NCI-H82 (cell line): ENCODE data around the gene RHOF.
"Not testable (repeated sequence)": the region's sequence is repeated elsewhere in the genome, so short reads cannot be mapped to it uniquely, and the experiment has no call there.

Source experiments
- DNase-seq: peaks from one replicate; lab custom pipeline; 2025; lab: John Stamatoyannopoulos, UW

RHOF gene

DNA sequence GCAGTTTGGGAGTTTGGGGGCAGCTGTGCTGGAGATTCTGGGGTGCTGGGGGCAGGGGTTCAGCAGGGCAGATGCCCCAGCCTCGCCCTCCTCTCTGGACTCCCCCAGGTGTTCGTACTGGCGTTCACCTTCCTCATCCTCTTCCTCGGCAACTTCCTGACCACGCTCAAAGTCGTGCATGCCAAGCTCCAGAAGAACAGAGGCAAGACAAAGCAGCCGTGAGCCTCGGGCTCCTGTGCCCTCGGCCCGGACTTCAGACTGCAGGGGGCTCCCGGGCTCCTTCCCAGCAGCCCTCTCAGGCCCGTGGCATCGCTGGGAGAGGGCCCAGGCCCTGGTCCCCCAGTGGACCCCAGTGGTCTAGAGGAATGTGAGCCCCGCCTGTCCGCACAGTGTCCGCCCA, 18.0 kb downstream of the RHOF start:
- no peak for DNase-seq

DNA sequence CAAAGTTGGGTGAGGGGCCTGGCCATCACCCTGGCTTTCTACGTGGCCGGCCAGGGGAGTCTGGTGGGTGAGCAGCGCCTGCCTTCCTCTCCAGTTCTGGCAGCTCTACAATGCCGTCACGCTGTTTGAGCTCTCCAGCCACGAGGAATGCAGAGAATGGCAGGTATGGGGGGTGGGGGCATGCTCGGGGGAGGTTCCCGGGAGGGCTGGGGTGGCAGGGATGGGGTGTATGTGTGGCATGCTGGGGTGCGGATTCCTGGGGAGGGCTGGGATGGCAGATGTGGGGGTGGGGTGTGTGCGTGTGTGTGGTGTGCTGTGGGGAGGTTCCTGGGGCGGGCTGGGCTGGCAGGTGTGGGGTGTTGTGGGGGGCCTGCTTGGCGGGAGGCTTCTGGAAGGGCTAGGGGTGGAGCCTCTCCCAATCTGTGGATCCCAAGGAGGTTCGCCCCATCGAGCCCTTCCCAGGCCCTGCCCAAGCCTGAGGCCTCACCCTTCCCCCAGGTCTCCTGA, 18.5 kb downstream of the RHOF start:
- no peak for DNase-seq

DNA sequence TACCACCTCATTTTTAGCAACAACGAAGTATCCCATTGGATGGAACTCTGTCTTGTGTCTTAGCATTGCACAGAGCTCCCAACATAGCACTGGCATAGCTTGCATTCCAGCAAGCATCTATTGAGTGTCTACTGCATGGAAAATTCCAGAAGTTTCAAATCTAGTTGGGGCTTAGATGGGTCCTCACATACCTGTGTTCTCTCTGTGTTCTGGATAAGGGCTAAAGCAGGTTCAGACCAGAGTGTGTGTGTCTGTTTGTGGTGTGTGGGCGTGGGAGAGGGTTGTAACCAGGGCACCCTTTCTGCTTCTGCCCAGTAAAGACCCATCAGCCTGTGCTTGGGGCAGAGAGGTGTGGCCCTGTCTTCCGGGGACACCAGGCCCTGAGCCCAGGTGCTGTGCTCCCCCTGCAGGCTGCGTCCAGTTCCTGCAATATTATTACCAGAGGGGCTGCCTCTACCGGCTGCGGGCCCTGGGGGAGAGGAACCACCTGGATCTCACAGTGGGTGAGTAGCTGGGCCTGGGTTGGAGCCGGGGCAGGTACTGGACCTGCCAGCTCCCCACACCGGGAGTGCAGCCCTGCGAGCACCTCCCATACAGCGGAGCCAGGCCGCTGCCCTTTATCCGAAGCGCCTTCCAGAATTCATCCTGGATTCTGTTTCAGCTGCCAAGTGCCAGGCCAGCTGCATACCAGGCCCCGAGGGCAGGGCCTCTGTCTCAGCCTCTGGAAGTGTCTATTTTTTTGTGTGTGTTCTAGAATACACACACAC, 20.3 kb downstream of the RHOF start:
- DNase-seq: peak; percentile 85

DNA sequence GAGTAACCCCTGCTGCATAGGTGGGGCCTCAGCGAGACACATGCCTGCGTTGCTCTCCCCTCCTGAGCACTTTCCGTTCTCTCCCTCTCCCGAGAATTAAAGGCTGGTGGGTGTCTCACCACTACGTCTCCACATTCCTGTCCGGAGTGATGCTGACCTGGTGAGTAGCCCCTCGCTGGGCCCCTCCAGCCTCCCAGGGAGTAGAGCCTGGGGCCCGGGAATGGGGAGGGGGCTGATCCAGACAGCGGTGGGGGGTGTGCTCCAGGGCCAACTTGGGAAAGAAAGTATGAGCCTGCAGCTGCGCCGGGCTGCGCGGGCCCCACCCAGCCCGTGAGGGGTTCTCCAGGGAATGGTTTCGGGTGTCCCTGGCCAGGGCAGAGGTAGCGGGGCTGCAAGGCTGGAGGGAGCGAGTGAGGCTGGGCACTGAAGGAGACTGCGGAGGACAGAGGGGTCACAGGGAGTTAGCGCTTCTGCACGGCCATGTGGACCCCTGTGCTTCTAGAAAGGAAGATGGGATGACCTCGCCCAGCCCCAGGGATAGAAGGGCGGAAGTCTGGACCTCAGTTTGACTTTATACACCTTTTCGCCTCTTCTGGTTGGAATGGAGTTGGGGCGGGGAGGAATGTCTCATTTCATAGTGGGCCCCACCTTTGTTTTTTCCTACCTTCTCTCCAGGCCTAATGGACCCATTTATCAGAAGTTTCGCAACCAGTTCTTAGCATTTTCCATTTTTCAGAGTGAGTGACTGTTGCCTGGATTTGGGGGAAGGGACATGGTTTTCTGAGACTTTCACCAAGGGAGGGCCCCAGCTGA, 22.5 kb downstream of the RHOF start:
- DNase-seq: no peak

DNA sequence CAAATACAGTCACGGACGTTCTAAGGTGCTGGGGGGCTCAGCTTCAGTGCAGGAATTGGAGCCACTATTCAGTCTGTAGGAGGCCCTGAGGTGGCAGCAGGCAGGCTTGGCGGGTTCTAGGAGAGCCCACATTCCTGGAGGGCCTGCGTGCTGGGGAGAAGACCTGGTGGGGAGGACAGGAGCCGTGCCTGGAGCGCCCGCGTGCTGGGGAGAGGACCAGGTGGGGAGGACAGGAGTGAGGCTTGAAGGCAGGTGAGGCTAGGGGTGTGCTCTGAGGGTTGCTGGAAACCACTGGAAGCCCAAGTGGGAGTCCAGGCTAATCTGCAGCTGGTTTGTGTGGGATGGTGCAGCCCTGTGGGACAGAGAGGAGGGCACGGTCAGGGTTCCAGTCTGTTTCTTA, 23.1 kb downstream of the RHOF start:
- DNase-seq: no peak

DNA sequence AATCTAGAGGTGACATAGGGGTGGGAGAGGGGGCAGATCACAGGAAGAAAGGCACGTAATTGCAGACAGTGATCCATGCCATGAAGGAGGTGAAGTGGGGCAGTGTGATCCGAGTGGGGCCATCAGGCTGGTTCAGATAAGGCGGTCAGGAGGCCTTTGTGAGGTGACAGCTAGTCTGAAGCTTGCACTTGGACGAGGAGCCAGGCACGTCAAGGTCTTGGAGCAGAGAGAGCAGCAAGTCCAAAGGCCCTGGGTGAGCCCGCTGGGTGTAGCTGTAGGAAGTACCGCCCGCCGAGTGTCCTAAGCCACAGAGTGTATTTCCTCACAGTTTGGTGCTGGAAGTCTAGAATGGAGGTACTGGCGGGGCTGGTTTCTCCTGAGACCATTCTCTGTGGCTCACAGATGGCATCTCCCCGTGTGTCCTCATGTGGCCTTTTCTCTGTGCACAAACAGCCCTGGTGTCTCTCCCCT, 23.6 kb downstream of the RHOF start:
- peak; percentile 64 for DNase-seq

DNA sequence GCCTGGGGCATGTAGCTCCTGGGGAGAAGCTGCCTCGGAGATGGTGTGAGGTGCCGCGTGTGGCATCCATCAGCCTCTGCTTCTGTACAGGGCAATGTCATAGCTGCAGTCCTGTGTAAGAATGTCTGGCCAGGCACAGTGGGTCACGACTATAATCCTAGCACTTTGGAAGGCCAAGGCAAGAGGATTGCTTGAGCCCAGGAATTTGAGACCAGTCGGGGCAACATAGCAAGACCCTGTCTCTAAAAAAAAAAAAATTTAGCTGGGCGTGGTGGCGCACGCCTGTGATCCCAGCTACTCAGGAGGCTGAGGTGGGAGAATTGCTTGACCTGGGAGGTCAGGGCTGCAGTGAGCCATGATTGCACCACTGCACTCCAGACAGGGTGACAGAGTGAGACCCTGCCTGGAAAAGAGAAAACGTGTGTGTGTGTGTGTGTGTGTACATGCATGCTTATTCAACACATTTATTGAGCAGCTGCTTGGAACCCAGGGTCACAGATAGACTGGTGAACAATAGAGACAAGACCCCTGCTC, 24.1 kb downstream of the RHOF start:
- no peak for DNase-seq

DNA sequence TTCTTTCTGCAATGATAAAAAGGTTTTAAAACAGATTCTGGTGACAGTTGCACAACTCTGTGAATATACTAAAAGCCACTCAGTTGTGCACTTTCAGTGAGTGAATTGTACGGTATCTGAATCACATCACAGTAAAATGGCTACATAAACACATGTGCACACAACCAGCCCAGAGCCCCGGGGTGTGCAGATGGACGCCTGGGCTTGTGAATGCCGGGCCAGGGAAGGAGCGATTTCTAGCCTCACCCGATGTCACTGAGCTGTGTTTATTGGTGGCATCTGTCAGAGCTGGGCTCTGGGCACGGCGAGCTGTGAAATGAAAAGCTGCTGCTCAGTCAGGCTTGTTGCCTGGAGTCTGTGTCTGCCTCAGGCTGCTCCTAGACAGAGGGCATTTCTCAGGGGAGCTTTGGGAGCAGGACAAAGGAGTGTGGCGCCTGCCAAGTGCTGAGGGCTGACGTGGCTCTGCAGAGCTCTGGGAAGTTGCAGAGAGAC, 25.9 kb downstream of the RHOF start:
- DNase-seq: peak; percentile 81

DNA sequence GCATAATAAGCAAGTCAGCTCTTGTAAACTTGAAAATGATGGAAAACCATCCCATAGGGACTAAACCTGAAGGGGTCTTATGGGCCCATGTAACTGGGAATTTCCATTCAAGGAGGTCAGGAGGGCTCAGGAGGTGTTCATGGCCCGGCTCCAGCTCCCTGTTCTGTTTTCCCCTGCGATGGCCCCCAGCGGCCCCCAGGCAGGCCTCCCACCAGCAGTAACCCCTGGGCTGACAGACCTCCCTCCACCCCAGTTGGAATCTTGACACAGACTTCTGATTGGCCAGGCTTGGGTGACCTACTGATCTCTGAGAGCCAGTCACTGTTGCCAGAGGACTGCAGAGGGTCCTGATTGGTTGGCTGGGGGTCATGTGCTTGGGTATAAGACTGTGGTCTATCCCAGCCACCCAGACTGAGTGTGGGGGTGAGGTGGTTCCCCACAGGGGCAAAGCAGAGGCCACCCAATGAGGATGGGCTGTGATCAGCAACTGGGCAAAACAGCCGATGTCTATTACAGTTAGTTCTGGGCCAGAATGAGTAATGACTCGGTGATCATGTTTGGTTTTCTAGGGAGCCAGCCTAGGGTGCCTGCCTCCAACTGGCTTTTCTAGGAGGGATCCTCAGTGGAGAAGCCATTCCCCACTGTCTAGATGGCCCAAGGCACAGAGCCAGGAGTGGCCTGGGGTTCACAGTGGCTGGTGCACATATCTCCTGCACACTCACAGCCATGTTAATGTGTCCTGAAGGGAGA, 27.0 kb downstream of the RHOF start:
- peak; percentile 51 for DNase-seq

DNA sequence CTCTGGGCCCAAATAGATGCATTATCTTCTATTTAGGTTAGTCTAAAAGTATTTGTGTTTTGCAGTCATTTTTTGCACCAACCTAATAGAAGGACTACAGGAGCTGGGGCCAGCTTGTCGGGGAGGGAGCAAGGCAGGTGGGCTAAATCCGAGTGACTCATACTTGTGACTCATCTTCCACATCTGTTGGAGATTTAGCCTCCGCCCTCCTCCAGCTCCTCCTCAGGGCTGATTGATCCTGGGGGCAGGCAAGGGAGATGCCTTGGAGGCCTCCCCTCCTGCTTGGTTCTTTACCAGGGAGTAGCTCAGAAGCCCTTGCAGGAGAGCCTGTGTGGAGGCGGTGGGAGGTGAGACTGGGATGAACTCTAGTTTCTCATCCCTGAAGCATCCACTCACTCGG, 27.9 kb downstream of the RHOF start:
- peak; percentile 96 for DNase-seq

DNA sequence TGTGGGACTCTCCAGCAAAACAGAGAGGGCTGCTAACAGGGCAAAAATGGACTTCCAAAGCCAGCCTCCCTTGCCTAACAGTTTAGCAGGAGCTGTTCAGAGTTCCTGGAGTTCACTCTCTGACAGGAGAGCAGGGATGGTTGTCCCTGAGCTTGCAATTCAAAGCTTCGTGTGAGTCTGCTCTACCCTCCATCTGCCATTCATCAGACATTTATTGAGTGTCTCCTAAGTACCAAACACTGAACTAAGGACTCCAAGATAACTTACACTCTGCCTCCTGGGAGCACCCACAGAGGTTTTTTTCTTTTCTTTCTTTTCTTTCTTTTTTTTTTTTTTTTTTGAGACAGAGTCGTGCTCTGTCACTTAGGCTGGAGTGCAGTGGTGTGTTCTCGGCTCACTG, 28.7 kb downstream of the RHOF start:
- DNase-seq: no peak

DNA sequence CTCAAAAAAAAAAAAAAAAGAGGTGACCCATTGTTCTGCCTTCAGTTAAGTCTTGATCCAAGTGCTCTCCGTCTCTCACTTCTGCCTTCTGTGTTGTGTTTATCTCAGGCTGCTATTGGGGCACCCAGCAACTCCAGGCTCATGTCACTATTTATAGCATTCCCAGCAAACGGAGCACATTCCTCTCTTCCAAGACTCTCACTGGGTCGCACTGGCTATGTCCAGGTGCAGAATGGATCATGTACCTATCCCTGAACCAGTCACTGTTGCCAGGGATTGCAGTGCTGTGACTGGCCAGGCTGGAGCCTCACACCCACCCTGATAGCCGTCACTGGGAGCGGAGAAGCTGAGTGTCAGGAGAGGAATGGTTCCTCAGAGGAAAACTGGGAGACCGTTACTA, 31.2 kb downstream of the RHOF start:
- no peak for DNase-seq

DNA sequence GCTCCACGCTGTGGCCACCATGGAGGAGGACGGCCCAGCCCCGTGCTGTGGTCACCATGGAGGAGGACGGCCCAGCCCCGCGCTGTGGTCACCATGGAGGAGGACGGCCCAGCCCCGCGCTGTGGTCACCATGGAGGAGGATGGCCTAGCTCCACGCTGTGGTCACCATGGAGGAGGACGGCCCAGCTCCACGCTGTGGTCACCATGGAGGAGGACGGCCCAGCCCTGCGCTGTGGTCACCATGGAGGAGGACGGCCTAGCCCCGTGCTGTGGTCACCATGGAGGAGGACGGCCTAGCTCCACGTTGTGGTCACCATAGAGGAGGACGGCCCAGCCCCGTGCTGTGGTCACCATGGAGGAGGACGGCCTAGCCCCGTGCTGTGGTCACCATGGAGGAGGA, 35.0 kb downstream of the RHOF start:
- not testable (repeated sequence) for DNase-seq

DNA sequence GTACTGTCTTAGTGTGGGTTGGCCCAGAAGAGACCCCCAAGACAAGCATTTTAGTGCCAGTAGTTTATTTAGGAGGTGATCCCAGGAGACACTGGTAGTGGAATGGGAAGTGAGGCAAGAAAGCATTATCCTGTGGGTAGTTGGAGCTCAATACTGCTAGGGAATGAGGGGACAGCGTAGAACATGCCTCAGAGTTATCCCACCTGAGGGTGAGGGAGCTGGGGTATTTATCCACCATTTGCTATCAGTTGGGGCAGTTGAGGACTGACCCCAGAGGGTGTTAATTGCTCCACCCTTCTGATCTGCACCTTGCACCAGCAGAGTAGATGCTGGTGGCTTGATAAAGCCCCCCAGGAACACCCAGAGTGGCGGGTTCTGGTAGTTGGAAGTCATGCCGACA, 37.9 kb downstream of the RHOF start:
- DNase-seq: no peak

DNA sequence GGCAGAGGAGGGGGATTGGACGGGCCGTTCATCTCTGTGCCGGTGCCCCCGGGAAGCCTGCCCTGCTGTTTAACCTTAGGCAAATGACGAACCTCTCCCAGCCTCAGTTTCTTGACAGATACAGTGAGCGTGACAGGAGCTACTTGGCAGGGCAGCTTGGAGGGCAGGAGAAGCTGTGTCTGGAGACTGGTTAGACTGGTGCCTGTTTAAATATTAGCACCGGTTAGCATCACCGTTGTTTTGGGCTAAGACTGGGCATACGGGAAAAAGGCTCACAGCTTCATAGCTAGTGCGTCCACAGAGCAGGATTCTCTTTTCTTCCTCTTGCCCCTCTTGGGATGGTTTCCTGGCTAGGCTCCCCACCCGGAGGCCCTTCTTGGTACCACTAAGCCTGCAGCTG, 38.7 kb downstream of the RHOF start:
- DNase-seq: no peak

DNA sequence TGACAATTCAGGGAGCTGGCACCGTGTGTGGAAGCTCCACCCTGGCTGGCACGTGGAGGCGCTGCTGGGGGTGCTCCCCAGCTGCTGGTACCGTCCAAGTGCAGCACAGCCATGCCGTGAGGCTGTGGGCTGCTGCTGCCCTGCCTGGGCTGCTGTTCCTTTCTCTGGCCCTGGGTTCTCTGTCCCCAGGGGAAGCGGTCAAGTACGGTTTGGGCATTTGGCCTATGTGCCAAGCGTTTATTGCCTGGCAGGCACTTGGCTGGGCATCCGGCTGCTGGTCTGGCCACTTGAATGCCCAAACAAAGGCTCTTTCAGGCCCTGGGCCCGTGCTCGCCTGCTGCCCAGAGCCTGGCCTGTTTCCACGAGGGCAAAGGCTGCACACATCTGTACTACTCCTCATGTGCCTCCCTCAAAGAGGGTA, 39.6 kb downstream of the RHOF start:
- DNase-seq: no peak

DNA sequence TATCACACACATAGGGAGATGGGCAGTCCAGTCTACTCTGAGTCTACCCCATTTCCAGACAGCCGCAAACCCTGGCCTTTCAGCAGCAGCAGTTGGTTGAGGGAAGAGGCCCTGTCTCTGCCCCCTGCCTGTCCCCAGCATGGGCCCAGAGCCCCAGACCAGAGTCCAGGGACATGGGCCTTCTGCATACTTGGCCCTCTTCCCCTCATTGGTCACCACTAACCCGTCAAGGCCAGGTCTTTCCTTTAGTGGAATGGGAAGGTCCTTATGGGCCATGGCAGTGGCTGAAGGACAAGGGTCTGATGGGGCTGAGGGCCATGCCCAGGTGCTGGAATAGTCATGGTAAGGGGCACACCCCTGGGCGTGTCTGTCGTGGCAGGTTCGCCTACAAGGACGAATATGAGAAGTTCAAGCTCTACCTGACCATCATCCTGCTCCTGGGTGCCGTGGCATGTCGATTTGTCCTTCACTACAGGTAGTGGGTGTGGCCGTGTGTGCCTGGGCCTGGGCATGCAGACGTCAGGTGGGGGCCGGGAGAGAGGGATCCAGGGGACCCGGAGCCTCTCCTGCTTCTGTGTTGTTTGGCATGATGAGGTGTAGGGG, 41.6 kb downstream of the RHOF start:
- DNase-seq: no peak

DNA sequence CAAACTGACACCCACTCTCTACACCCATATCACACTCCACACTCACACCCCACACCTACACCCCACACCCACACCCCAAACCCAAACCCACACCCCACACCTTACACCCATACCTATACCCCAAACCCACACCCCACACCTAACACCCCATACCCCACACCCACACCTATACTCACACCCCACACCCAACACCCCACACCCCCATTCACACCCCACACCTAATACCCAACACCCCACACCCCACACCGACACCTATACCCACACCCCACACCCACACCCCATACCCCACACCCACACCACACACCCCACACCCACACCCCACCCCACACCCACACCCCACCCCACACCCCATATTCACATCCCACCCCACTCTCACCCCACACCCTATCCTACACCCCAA, 42.5 kb downstream of the RHOF start:
- no peak for DNase-seq

DNA sequence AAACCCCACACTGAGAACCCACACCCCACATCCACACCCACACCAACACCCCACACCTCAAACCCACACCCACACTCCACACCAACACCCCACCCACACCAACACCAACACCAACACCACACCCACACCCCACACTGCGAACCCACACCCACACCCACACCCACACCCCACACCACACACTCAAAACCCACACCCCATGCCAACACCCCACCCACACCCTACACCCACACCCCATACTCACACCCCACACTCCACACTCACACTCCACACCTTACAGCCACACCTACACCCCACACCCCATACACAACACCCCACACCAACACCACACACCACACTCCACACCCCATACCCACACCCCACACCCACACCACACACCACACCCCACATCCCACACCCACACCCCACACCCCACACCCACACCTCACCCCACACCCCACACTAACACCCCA, 43.0 kb downstream of the RHOF start:
- DNase-seq: no peak

DNA sequence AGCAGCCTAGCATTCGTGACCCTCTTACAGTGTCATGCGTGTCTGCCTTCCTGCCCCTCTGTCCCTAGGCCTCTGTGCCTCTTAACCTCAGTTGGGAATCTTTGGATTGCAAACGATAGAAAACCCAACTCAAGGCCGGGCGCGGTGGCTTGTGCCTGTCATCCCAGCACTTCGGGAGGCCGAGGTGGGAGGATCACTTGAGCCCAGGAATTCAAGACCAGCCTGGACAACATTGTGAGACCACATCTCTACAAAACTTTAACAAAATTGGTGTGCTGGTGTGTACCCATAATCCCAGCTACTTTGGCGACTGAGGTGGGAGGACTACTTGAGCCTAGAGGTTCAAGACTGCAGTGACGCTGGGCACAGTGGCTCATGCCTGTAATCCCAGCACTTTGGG, 44.2 kb downstream of the RHOF start:
- DNase-seq: no peak

DNA sequence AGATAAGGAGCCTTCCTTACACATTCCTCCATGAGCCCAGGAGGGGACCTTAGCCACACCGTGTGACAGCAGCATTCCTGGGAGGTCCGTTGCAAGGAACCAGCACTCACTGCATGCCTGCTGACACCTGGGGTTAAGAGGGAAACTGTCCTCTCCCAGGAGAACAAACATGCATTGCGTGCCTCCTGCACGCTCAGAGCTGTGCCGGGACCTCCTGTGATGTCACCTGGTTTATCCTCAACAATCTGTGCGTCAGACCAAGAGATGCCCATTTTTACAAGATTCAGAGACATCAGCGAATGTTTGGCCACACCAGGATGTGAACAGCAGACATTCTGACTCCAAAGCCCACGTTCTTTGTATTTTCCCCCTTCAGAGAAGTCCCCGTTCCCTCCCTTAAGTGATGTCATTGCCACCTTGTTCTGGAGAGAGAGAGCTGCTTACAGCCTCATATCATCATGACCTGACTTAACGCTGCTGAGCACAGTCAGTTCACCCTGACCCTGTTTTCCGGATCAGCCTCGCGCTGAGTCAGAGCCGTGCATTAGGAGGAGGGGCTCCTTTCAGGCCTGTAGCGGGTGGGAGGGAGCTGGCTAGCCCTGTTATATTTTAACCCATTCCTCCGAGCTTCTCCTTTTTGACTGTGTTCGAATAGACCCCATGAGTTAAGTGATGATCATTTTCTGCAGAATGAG, 44.8 kb downstream of the RHOF start:
- peak; percentile 30 for DNase-seq
